ENCODE measurements around the gene UMAD1.

- TF ChIP-seq, protein P1, sequence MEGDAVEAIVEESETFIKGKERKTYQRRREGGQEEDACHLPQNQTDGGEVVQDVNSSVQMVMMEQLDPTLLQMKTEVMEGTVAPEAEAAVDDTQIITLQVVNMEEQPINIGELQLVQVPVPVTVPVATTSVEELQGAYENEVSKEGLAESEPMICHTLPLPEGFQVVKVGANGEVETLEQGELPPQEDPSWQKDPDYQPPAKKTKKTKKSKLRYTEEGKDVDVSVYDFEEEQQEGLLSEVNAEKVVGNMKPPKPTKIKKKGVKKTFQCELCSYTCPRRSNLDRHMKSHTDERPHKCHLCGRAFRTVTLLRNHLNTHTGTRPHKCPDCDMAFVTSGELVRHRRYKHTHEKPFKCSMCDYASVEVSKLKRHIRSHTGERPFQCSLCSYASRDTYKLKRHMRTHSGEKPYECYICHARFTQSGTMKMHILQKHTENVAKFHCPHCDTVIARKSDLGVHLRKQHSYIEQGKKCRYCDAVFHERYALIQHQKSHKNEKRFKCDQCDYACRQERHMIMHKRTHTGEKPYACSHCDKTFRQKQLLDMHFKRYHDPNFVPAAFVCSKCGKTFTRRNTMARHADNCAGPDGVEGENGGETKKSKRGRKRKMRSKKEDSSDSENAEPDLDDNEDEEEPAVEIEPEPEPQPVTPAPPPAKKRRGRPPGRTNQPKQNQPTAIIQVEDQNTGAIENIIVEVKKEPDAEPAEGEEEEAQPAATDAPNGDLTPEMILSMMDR (IDR thresholded peaks at IDR 0.05 in 8 of 11, conservative IDR thresholded peaks at IDR 0.05 in 3 of 11): no peak
- TF ChIP-seq POLR2A (IDR thresholded peaks at IDR 0.05): no peak
- no peak for TF ChIP-seq POLR2AphosphoS5 (IDR thresholded peaks at IDR 0.05)
These were observed 268.8 kb downstream of the UMAD1 start for GRCh38 chr7:7909376-7909775.
